ENCODE results near the gene LPCAT3.

GRCh38 chr12:6939191-6939540, 79.1 kb downstream of the LPCAT3 start:
- TF ChIP-seq POLR2A (IDR thresholded peaks at IDR 0.05) = no peak
- no peak for TF ChIP-seq CTCF (IDR thresholded peaks at IDR 0.05)

Data from thyroid gland (tissue), 4 donors.